Coronary artery (tissue), 2 donors: ENCODE measurements around the gene NET1.
"Not testable (repeated sequence)": the region's sequence is repeated elsewhere in the genome, so short reads cannot be mapped to it uniquely, and the experiment has no call there.

Source experiments
- DNase-seq: peaks from one replicate; pipeline ENCODE4 v3.0.0-alpha.2; 2017; ENCODE audit warnings: low spot score
- H3K27ac ChIP-seq, 2 donors: fragments of 200-600 bp; sonication (generic); one replicate each; pipeline ENCODE4 v1.5.1; 2016 to 2019
- H3K4me3 ChIP-seq: fragments of 200-600 bp; sonication (generic); 2 replicates; pipeline ENCODE4 v1.5.1; 2016; ENCODE audit warnings: mild to moderate bottlenecking, moderate library complexity
- TF ChIP-seq, protein P1 (sequence below): fragments of 200-600 bp; sonication (generic); IDR thresholded peaks from one replicate; pipeline ENCODE4 v1.5.1; 2019; ENCODE audit warnings: antibody characterized with exemption

Gene NET1

GRCh38 chr10:5400468-5401240 is 11.7 kb upstream of the NET1 start:
- no peak overlapping the region for H3K27ac ChIP-seq
- H3K4me3 ChIP-seq, result no peak overlapping the region
- DNase-seq, result no peak
- TF ChIP-seq, protein P1, sequence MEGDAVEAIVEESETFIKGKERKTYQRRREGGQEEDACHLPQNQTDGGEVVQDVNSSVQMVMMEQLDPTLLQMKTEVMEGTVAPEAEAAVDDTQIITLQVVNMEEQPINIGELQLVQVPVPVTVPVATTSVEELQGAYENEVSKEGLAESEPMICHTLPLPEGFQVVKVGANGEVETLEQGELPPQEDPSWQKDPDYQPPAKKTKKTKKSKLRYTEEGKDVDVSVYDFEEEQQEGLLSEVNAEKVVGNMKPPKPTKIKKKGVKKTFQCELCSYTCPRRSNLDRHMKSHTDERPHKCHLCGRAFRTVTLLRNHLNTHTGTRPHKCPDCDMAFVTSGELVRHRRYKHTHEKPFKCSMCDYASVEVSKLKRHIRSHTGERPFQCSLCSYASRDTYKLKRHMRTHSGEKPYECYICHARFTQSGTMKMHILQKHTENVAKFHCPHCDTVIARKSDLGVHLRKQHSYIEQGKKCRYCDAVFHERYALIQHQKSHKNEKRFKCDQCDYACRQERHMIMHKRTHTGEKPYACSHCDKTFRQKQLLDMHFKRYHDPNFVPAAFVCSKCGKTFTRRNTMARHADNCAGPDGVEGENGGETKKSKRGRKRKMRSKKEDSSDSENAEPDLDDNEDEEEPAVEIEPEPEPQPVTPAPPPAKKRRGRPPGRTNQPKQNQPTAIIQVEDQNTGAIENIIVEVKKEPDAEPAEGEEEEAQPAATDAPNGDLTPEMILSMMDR, result no peak

DNA sequence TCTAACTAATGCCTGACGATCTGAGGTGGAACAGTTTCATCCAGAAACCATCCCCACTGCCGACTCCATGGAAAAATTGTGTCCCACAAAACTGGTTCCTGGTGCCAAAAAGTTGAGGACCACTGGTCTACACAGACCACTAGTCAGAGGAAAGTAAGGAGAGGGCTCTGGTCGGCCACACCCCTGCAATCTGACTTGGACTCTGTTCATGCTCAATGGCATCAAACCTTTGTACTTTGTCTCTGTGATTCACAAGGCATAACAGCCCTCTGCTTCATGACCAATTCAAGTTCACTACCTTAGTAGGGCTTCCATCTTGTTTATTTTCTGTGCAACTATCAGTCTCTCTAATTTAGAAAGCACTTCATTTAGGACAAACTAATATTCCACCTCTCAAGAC is 9.6 kb upstream of the NET1 start:
- DNase-seq, result no peak
- Histone ChIP-seq H3K4me3 (no peak overlapping the region), H3K27ac (no peak overlapping the region)
- TF ChIP-seq, protein P1, result no peak

DNA sequence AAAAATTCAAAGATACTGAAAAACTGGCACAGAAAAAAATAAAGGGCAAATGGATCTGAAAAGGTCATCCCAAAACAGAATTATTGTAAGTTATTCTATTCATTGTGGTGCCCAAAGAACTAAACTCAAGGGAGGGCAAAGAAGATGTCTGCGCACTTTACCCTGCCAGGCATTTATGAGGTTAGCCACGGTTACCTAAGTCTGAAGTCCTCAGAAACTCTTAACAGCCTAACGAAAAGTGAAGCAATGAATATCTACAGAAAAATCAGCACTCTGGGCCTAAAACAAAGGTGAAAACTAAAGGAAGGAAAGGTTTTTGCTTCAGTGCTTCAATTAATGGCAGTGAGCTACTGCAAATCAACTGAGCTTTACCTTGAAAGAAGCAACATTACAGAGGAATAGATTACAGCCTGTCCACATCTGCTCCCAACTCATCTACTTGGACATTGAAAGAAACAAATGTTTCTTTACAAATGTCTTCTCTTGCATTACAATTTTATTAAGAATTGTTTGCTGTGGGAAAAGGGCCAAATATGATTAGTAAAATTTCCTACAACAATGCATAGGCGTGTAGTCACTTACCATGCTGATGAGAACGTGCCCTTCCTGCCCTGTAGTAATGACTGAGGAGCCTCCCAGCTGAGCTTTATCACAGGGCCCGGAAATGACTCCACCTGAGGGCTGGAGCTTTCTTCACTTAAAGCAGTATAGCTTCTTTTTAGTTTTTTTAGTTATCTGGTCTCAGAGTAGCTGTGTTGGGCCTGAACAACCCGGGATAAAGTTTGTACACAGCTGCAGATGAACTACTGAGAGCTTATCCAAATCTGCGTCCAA is 7.9 kb upstream of the NET1 start, which contains the start of gene TUBAL3:
Gene TUBAL3, minus strand, starts transcription at position 621 of the 834 bp plus-strand sequence. Its CDS starts 36 bp downstream, at position 585.
- H3K27ac ChIP-seq, result no peak within 1 kb of the TSS
- no peak for DNase-seq
- TF ChIP-seq, protein P1, result no peak
- no peak within 1 kb of the TSS for H3K4me3 ChIP-seq

DNA sequence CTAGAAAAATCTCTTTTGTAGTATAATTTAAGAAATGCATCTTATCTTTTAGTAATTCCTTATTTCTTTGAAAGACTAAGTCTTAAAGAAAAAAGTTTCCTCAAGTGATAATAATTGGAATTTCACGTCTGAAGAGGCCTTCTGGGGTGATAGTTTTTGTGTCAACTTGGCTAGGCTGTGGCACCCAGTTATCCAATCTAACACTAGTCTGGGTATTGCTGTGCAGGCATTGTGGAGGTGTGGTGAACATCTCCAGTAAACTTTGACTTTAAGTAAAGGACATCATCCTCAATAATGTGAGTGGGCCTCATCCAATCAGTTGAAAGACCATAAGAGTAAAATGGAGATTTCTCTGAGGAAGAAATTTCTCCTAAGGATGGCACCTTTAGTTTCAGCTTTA is 5.4 kb upstream of the NET1 start:
- no peak for DNase-seq
- TF ChIP-seq, protein P1, result no peak
- H3K4me3 ChIP-seq, result no peak overlapping the region
- no peak overlapping the region for H3K27ac ChIP-seq

GRCh38 chr10:5410787-5411186 is 1.6 kb upstream of the NET1 start:
- H3K4me3 ChIP-seq, H3K27ac ChIP-seq, DNase-seq: not testable (repeated sequence)

DNA sequence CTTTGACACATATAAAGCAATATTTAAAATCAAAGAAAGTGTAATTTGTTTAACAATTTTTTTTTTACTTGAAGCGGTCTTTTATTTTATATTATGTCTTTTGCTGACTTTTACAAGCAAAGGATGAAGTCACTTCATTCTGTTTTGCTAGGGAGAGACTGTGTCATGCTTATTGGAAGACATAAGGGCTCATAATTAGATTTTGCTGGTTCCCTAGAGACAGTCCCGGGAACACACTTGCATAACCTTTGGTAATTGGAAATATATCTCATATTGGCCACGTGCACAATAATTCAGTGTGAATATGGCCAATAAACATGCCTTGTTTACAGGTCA is 448 bp upstream of the NET1 start:
- no peak for DNase-seq
- Histone ChIP-seq H3K27ac (peak overlapping the region; percentile 95), H3K4me3 (peak overlapping the region; percentile 86)
- TF ChIP-seq, protein P1, result no peak

- peak overlapping the region; percentile 95 for H3K27ac ChIP-seq
- H3K4me3 ChIP-seq, result peak overlapping the region; percentile 86
- TF ChIP-seq, protein P1, result no peak
- DNase-seq, result no peak
Observed at GRCh38 chr10:5413012-5413938, 918 bp downstream of the NET1 start.
